Measurements from ENCODE around the gene WDR82.

Gene WDR82

GRCh38 chr3:52220380-52221026 is 57.9 kb downstream of the WDR82 start:
- in situ Hi-C loops (cut with HindIII; ENCODE audit: low sequenced_read_pairs), result no loop called here
- TF ChIP-seq, protein P1, sequence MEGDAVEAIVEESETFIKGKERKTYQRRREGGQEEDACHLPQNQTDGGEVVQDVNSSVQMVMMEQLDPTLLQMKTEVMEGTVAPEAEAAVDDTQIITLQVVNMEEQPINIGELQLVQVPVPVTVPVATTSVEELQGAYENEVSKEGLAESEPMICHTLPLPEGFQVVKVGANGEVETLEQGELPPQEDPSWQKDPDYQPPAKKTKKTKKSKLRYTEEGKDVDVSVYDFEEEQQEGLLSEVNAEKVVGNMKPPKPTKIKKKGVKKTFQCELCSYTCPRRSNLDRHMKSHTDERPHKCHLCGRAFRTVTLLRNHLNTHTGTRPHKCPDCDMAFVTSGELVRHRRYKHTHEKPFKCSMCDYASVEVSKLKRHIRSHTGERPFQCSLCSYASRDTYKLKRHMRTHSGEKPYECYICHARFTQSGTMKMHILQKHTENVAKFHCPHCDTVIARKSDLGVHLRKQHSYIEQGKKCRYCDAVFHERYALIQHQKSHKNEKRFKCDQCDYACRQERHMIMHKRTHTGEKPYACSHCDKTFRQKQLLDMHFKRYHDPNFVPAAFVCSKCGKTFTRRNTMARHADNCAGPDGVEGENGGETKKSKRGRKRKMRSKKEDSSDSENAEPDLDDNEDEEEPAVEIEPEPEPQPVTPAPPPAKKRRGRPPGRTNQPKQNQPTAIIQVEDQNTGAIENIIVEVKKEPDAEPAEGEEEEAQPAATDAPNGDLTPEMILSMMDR (IDR thresholded peaks at IDR 0.05; ENCODE audit: low read depth, low read length), result peak; percentile 97
- H3K4me3 ChIP-seq (ENCODE audit: low read depth, low read length), result no peak overlapping the region
- peak; percentile 62 for DNase-seq (ENCODE audit: low read depth, low spot score)

- no peak for DNase-seq (ENCODE audit: low read depth, low spot score)
- H3K4me3 ChIP-seq (ENCODE audit: low read depth, low read length), result no peak overlapping the region
- TF ChIP-seq, protein P1 (IDR thresholded peaks at IDR 0.05; ENCODE audit: low read depth, low read length), result no peak
- in situ Hi-C loops (cut with HindIII; ENCODE audit: low sequenced_read_pairs), result no loop called here
These were observed 59.4 kb downstream of the WDR82 start for GRCh38 chr3:52218937-52219650.

DNA sequence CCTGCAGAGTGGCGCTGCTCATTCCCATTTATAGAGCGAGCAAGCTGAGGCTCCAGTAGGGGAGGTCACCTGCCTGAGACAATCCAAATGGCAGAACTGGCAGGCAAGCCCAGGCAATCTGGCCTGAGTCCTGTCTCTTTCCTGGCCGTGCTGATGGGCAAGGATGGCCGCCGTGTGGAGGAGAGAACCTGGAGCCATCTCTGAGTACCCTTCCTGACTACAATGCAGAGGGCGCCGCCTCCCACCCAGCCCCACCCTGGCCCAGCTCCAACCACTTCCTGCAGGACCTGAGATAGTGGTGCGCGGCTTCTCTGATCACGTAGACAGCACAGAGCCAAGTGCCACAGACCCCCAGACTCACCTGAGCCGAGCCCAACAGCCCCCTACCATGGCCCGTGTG is 60.0 kb downstream of the WDR82 start:
- in situ Hi-C loops (cut with HindIII; ENCODE audit: low sequenced_read_pairs), result no loop called here
- DNase-seq (ENCODE audit: low read depth, low spot score), result no peak

DNA sequence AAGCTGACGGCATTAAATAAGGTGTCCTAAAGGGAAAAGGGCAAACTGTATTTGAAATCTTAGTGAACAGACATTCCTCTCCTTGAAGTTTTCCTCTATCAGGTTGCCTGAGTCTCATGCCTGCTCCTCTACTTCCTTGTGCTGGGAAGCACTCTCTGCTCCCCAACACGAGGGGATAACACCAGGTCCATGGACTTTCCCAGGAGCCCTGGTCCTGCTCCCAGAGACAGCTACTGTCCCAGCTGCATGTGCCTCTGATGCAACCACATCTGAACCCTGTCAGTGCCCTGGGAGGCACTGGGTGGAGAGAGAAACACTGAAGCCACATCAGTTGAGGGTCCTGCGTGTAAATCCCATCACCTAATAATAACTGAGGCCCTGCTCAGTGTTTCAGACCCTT is 60.4 kb downstream of the WDR82 start:
- DNase-seq (ENCODE audit: low read depth, low spot score), result no peak
- in situ Hi-C loops (cut with HindIII; ENCODE audit: low sequenced_read_pairs), result no loop called here
- TF ChIP-seq, protein P1 (IDR thresholded peaks at IDR 0.05; ENCODE audit: low read depth, low read length), result no peak
- H3K4me3 ChIP-seq (ENCODE audit: low read depth, low read length), result no peak overlapping the region

More for the DNA sequence above, 60.0 kb downstream of the WDR82 start:
- no peak overlapping the region for H3K4me3 ChIP-seq (ENCODE audit: low read depth, low read length)
- TF ChIP-seq, protein P1 (IDR thresholded peaks at IDR 0.05; ENCODE audit: low read depth, low read length), result no peak

DNA sequence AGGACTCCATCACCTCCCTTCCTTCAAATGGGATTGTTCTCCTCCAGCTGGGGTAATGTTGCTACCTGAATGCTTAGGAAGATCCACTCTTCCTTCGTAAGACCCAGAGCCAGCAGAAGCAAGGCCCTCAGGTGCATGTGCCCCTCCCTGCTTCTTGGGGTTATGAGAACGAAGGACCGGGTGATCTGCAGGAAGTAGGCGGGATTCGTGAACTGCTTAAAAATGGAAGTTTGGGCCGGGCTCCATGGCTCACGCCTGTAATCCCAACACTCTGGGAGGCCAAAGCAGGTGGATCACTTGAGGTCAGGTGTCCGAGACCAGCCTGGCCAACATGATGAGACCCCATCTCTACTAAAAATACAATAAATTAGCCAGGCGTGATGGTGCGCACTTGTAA is 61.0 kb downstream of the WDR82 start:
- in situ Hi-C loops (cut with HindIII; ENCODE audit: low sequenced_read_pairs), result no loop called here
- TF ChIP-seq, protein P1 (IDR thresholded peaks at IDR 0.05; ENCODE audit: low read depth, low read length), result no peak
- no peak overlapping the region for H3K4me3 ChIP-seq (ENCODE audit: low read depth, low read length)
- DNase-seq (ENCODE audit: low read depth, low spot score), result no peak

DNA sequence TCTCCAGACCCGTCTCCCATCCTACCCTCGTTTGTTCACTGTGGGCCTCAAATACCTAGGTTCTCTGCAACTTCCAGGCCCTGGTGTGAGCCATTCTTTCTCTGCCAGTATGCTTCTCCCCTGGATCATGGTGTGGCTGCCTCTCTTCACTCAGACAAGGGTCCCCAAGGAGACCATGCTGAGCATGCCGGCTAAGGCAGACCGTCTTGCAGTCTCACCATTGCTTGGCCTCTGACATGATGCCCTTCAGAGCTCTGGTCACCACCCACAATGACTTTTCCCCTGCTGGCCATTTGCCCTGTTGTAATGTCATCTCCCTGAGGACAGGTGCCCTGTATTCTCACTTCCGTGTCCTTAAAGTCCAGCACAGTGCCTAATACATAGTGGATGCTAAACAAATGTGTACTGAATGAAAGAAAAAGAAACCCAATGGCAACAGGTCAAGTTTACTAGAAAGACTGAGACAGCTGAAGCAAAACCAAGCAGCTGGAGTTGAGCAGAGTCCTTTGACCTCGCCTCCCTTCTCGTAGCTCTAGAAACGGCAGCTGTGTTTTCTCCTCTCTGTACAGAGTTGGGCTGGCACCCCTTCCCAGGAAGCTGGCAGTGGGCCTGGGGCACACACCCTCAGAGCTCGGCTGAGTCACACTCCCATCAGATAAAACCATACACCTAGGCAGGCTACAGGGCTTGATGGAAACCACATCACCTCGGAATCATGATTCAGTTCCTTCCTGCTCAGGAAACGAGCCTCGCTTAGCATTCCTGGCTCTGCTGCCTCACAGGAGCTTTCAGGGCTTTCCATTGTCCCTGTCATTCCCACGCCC is 61.7 kb downstream of the WDR82 start:
- DNase-seq (ENCODE audit: low read depth, low spot score), result peak; percentile 79
- in situ Hi-C loops (cut with HindIII; ENCODE audit: low sequenced_read_pairs), result no loop called here
- H3K4me3 ChIP-seq (ENCODE audit: low read depth, low read length), result no peak overlapping the region
- TF ChIP-seq, protein P1 (IDR thresholded peaks at IDR 0.05; ENCODE audit: low read depth, low read length), result no peak

Measured in astrocyte of the spinal cord (primary cell).